Common myeloid progenitor, CD34-positive (primary cell): Measurements from ENCODE around the gene VAPB.
A peak's percentile ranks its signal among the peaks of the same experiment; 100 is the strongest.

Source experiments
- CTCF ChIA-PET: fragments of 350-600 bp; sonication (Branson Sonifier 250); formaldehyde crosslinking; loops from one replicate; lab custom pipeline; 2021; ENCODE audit warnings: antibody characterized with exemption; lab: Charles Lee
- POLR2A ChIA-PET: fragments of 350-600 bp; sonication (Branson Sonifier 250); formaldehyde crosslinking; loops from one replicate; lab custom pipeline; 2021; ENCODE audit warnings: antibody characterized with exemption; lab: Charles Lee
- DNase-seq, 3 donors: peaks; one replicate each; pipeline versions ENCODE4 v3.0.0 to v3.0.0-alpha.2; 2013
- H3K27ac ChIP-seq, 2 experiments: 1 replicate in 1 of 2; 2 replicates in 1 of 2; pipeline ENCODE4 v1.7.0; 2013; ENCODE audit warnings: inconsistent platforms in 2 of 2, low read length in 2 of 2, mild to moderate bottlenecking in 2 of 2, low read depth in 1 of 2, moderate library complexity in 1 of 2; ENCODE audit not compliant: severe bottlenecking in 2 of 2, insufficient read depth in 1 of 2, poor library complexity in 1 of 2
- H3K27me3 ChIP-seq, 5 experiments: replicated peaks in 2 of 5; 1 replicate in 3 of 5; 2 replicates in 2 of 5; pipeline versions ENCODE4 v1.6.1 to v1.7.0; 2013; ENCODE audit warnings: low read length in 4 of 5, mild to moderate bottlenecking in 2 of 5, moderate library complexity in 2 of 5, inconsistent platforms in 1 of 5; ENCODE audit not compliant: insufficient read depth in 5 of 5, control insufficient read depth in 4 of 5
- H3K36me3 ChIP-seq, 4 experiments: 1 replicate in 2 of 4; 2 replicates in 2 of 4; pipeline versions ENCODE4 v1.6.1 to v1.7.0; 2013; ENCODE audit warnings: low read length in 3 of 4, control low read depth in 1 of 4, mild to moderate bottlenecking in 1 of 4; ENCODE audit not compliant: control insufficient read depth in 4 of 4, insufficient read depth in 4 of 4
- H3K4me1 ChIP-seq, 4 experiments: 1 replicate in 3 of 4; 2 replicates in 1 of 4; pipeline versions ENCODE4 v1.6.1 to v1.7.1; 2013; ENCODE audit warnings: low read length in 3 of 4, mild to moderate bottlenecking in 3 of 4, control low read depth in 1 of 4, inconsistent platforms in 1 of 4, moderate library complexity in 1 of 4; ENCODE audit not compliant: control insufficient read depth in 4 of 4, insufficient read depth in 4 of 4; ENCODE audit errors: control extremely low read depth in 1 of 4
- H3K4me3 ChIP-seq, 7 experiments: 1 replicate in 4 of 7; 2 replicates in 3 of 7; pipeline versions ENCODE4 v1.5.1 to v1.7.0; 2013; ENCODE audit warnings: mild to moderate bottlenecking in 7 of 7, low read length in 6 of 7, moderate library complexity in 6 of 7, inconsistent platforms in 2 of 7, low read depth in 2 of 7, control low read depth in 1 of 7; ENCODE audit not compliant: insufficient read depth in 4 of 7, control insufficient read depth in 1 of 7; ENCODE audit errors: extremely low read depth in 1 of 7
- H3K9me3 ChIP-seq, 5 experiments: 1 replicate in 4 of 5; 2 replicates in 1 of 5; pipeline versions ENCODE4 v1.6.1 to v1.7.1; 2013; ENCODE audit warnings: low read length in 4 of 5, mild to moderate bottlenecking in 2 of 5, inconsistent platforms in 1 of 5, low read depth in 1 of 5, moderate library complexity in 1 of 5; ENCODE audit not compliant: control insufficient read depth in 4 of 5, insufficient read depth in 2 of 5; ENCODE audit errors: control extremely low read depth in 1 of 5
- WGBS: methylation state at CpG from one replicate; pipeline ENCODE4 v1.1.5; 2013; ENCODE audit not compliant: insufficient coverage; 5-methylcytosine and 5-hydroxymethylcytosine counted together

VAPB gene

GRCh38 chr20:58429303-58429702, 40.3 kb downstream of the VAPB start:
- WGBS, result 95% methylated on average over 7 of the region's 7 CpGs
- DNase-seq, result no peak
- POLR2A ChIA-PET, result no interaction called here
- CTCF ChIA-PET, result no interaction called here
- peaks cover 4 to 36% (median 21%) of the 10 kb centered on the region in 4 experiments for H3K36me3 ChIP-seq
- peaks cover 0 to 17% (median 8%) of the 10 kb centered on the region in 4 experiments for H3K4me1 ChIP-seq
- H3K9me3 ChIP-seq, result peaks cover 0 to 3% (median 2%) of the 10 kb centered on the region in 5 experiments
- H3K27ac ChIP-seq, result no peak overlapping the region
- no peak overlapping the region for H3K4me3 ChIP-seq
- H3K27me3 ChIP-seq, result no peaks in the 10 kb centered on the region

GRCh38 chr20:58431134-58431533, 42.1 kb downstream of the VAPB start:
- Histone ChIP-seq H3K9me3 (peaks cover 0 to 3% (median 2%) of the 10 kb centered on the region in 5 experiments), H3K36me3 (peaks cover 0 to 34% (median 17%) of the 10 kb centered on the region in 4 experiments), H3K27me3 (no peaks in the 10 kb centered on the region), H3K4me1 (peaks cover 0 to 17% (median 8%) of the 10 kb centered on the region in 4 experiments), H3K27ac (no peak overlapping the region), H3K4me3 (no peak overlapping the region)
- no peak for DNase-seq
- no CpG with 5 or more reads among the region's 2 CpGs for WGBS
- ChIA-PET POLR2A (no interaction called here), CTCF (interaction anchor here (2.6 kb wide), 1 partner anchor 10 kb away, joined by 7 read pairs; no protein-coding TSS in a partner anchor)

- ChIA-PET CTCF (interaction anchor here (0.7 to 2.6 kb wide), 4 partner anchors 8 to 195 kb away, joined by 3 to 7 read pairs (median 4); no protein-coding TSS in a partner anchor), POLR2A (interaction anchor here (0.8 kb wide), 1 partner anchor 13 kb away, joined by 3 read pairs; no protein-coding TSS in a partner anchor)
- Histone ChIP-seq H3K4me1 (peaks cover 0 to 17% (median 8%) of the 10 kb centered on the region in 4 experiments), H3K4me3 (no peak overlapping the region), H3K9me3 (no peaks in the 10 kb centered on the region), H3K27me3 (no peaks in the 10 kb centered on the region), H3K36me3 (peaks cover 0 to 26% (median 16%) of the 10 kb centered on the region in 4 experiments), H3K27ac (no peak overlapping the region)
- 93% methylated on average over 3 of the region's 3 CpGs for WGBS
- no peak for DNase-seq
Measured at GRCh38 chr20:58432186-58432954, 43.3 kb downstream of the VAPB start.

GRCh38 chr20:58433029-58433647, 44.1 kb downstream of the VAPB start:
- Histone ChIP-seq H3K9me3 (no peaks in the 10 kb centered on the region), H3K4me1 (peaks cover 0 to 17% (median 8%) of the 10 kb centered on the region in 4 experiments), H3K4me3 (no peak overlapping the region), H3K36me3 (peaks cover 0 to 30% (median 18%) of the 10 kb centered on the region in 4 experiments), H3K27ac (no peak overlapping the region), H3K27me3 (no peaks in the 10 kb centered on the region)
- ChIA-PET CTCF (interaction anchor here (1.5 to 1.6 kb wide), 2 partner anchors 9 to 196 kb away, joined by 3 to 5 read pairs; no protein-coding TSS in a partner anchor), POLR2A (interaction anchor here (0.8 kb wide), 1 partner anchor 14 kb away, joined by 3 read pairs; no protein-coding TSS in a partner anchor)
- peak; percentile 9 to 73 (median 60) for DNase-seq
- WGBS, result 65% methylated on average over 2 of the region's 2 CpGs

DNA sequence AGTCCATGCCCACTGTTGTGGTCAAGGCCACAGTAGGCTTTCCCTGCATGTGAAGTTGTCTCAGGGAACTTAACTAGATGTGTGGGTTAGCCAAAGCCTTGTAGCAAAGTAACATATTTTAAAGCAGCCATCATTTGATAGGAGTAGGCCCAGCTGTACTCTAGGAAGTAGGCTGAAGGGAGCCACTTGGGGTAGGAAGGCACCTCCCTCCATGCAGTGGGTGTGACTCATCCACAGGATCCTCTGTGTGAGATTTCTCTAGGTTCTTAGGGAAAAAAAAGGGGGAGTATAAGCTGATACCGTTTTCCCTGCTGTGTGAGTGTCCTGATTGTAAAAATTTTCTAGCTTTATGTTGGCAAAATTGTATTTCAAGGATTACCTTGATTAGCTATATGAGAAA, 44.7 kb downstream of the VAPB start:
- Histone ChIP-seq H3K4me3 (no peak overlapping the region), H3K36me3 (peaks cover 0 to 28% (median 16%) of the 10 kb centered on the region in 4 experiments), H3K27ac (no peak overlapping the region), H3K27me3 (no peaks in the 10 kb centered on the region), H3K4me1 (peaks cover 0 to 17% (median 8%) of the 10 kb centered on the region in 4 experiments), H3K9me3 (no peaks in the 10 kb centered on the region)
- CTCF ChIA-PET, result interaction anchor here (1.6 kb wide), 1 partner anchor 10 kb away, joined by 5 read pairs; no protein-coding TSS in a partner anchor
- DNase-seq, result peak in 1 of 3 donors; percentile 3
- WGBS, result no CpG with 5 or more reads among the region's 1 CpG
- POLR2A ChIA-PET, result no interaction called here

DNA sequence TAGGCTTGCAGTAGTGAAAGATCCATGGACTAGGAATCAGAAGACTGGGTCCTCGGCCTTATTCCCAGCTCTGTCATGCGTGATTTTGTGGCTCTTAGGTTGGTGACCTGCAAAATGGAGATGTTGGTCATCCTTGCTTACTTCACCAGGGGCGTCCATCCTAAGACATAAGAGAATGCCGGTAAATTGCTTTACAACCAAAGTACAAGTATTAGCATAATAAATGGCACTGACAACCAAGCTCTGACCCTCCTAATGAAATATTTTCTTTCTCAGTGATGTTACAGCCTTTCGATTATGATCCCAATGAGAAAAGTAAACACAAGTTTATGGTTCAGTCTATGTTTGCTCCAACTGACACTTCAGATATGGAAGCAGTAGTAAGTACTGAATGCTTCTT, 45.3 kb downstream of the VAPB start:
- Histone ChIP-seq H3K36me3 (peaks cover 0 to 31% (median 15%) of the 10 kb centered on the region in 4 experiments), H3K4me1 (peaks cover 0 to 17% (median 8%) of the 10 kb centered on the region in 4 experiments), H3K9me3 (no peaks in the 10 kb centered on the region), H3K27ac (no peak overlapping the region), H3K4me3 (no peak overlapping the region), H3K27me3 (no peaks in the 10 kb centered on the region)
- POLR2A ChIA-PET, result no interaction called here
- CTCF ChIA-PET, result no interaction called here
- no peak for DNase-seq
- 100% methylated on average over 3 of the region's 5 CpGs for WGBS
